IMR-90 (cell line): Measurements from ENCODE around the gene LETM1. TPM values are rescaled to one million over a fixed set of nuclear protein-coding genes. Genes with fewer than 3 reads are reported as not detected.

ENCODE experiments used
- ATAC-seq: fragments of 200-7000 bp; cut with Tn5 transposase; 2 replicates; pipeline ENCODE4 v1.9.1; 2020; ENCODE audit warnings: low read depth, mild to moderate bottlenecking, moderate library complexity
- BruUV-seq: library from RNA; stranded (reverse); fragments of 400-500 nt; replicated peaks from 2 replicates; lab custom pipeline; 2021; lab: Mats Ljungman, UMichigan
- CTCF ChIA-PET: fragments of 300-600 bp; formaldehyde crosslinking; extraction: SDS; loops from one replicate; lab custom pipeline; 2021; ENCODE audit warnings: antibody characterized with exemption; lab: Yijun Ruan, JAX
- POLR2A ChIA-PET: fragments of 300-600 bp; sonication (Branson Sonifier 250); formaldehyde crosslinking; loops from one replicate; lab custom pipeline; 2022; ENCODE audit warnings: antibody characterized with exemption; ENCODE audit not compliant: unreplicated experiment; lab: Charles Lee
- DNase-seq: peaks from one replicate; pipeline ENCODE4 v3.0.0; 2013
- H2AFZ ChIP-seq: replicated peaks from 2 replicates; pipeline ENCODE3; 2013; ENCODE audit warnings: low read length, mild to moderate bottlenecking; ENCODE audit not compliant: poor library complexity
- H2AK5ac ChIP-seq: 2 replicates; pipeline ENCODE4 v1.6.1; 2013; ENCODE audit warnings: low read depth, low read length, inconsistent platforms
- H2AK9ac ChIP-seq: replicated peaks from 2 replicates; pipeline ENCODE3; 2013; ENCODE audit warnings: mild to moderate bottlenecking, low read depth, low read length, moderate library complexity; ENCODE audit not compliant: poor library complexity
- H2BK120ac ChIP-seq: 2 replicates; pipeline ENCODE4 v1.6.1; 2013; ENCODE audit warnings: low read depth, low read length, inconsistent platforms
- H2BK15ac ChIP-seq: 3 replicates; pipeline ENCODE4 v1.6.1; 2013; ENCODE audit warnings: low read depth, low read length, inconsistent platforms
- H2BK20ac ChIP-seq: 2 replicates; pipeline ENCODE4 v1.6.1; 2013; ENCODE audit warnings: low read depth, mild to moderate bottlenecking, inconsistent platforms, low read length, moderate library complexity
- H2BK5ac ChIP-seq: 2 replicates; pipeline ENCODE4 v1.6.1; 2013; ENCODE audit warnings: mild to moderate bottlenecking, low read depth, low read length, inconsistent platforms; ENCODE audit not compliant: poor library complexity, severe bottlenecking
- H3K14ac ChIP-seq: replicated peaks from 2 replicates; pipeline ENCODE4 v1.6.1; 2013; ENCODE audit warnings: low read depth, low read length, inconsistent platforms
- H3K18ac ChIP-seq: 2 replicates; pipeline ENCODE4 v1.6.1; 2013; ENCODE audit warnings: low read depth, low read length, control low read depth
- H3K23ac ChIP-seq: 2 replicates; pipeline ENCODE4 v1.6.1; 2013; ENCODE audit warnings: low read depth, low read length, inconsistent platforms
- H3K27ac ChIP-seq: 2 replicates; pipeline ENCODE4 v1.5.1; 2013; ENCODE audit warnings: mild to moderate bottlenecking, control low read depth, low read length; ENCODE audit not compliant: insufficient read depth
- H3K27me3 ChIP-seq: 2 replicates; pipeline ENCODE4 v1.6.1; 2013; ENCODE audit warnings: low read length; ENCODE audit not compliant: control insufficient read depth, insufficient read depth
- H3K36me3 ChIP-seq: 2 replicates; pipeline ENCODE4 v1.6.1; 2013; ENCODE audit warnings: low read length, mixed read lengths; ENCODE audit not compliant: control insufficient read depth, insufficient read depth
- H3K4ac ChIP-seq: 2 replicates; pipeline ENCODE4 v1.6.1; 2013; ENCODE audit warnings: low read depth, low read length, inconsistent platforms
- H3K4me1 ChIP-seq: 2 replicates; pipeline ENCODE4 v1.6.1; 2013; ENCODE audit warnings: low read length, mixed read lengths; ENCODE audit not compliant: control insufficient read depth, insufficient read depth
- H3K4me2 ChIP-seq: 2 replicates; pipeline ENCODE4 v1.6.1; 2013; ENCODE audit warnings: low read depth, mild to moderate bottlenecking, control low read depth, low read length, moderate library complexity
- H3K4me3 ChIP-seq: 2 replicates; pipeline ENCODE4 v1.5.1; 2013; ENCODE audit warnings: low read depth, mild to moderate bottlenecking, control low read depth, low read length, moderate library complexity; ENCODE audit not compliant: insufficient read depth
- H3K56ac ChIP-seq: 2 replicates; pipeline ENCODE4 v1.6.1; 2013; ENCODE audit warnings: low read length, inconsistent platforms; ENCODE audit not compliant: insufficient read depth; ENCODE audit errors: extremely low read depth
- H3K79me1 ChIP-seq, 2 experiments: 2 replicates each; pipeline ENCODE4 v1.6.1; 2013; ENCODE audit warnings: low read length in 2 of 2, inconsistent platforms in 1 of 2, low read depth in 1 of 2
- H3K9ac ChIP-seq: 2 replicates; pipeline ENCODE4 v1.6.1; 2013; ENCODE audit warnings: low read depth, low read length, control low read depth
- H3K9me1 ChIP-seq: 2 replicates; pipeline ENCODE4 v1.6.1; 2013; ENCODE audit warnings: low read length, inconsistent platforms; ENCODE audit not compliant: insufficient read depth
- H3K9me3 ChIP-seq: 2 replicates; pipeline ENCODE4 v1.6.1; 2013; ENCODE audit warnings: low read length; ENCODE audit not compliant: control insufficient read depth, insufficient read depth
- H4K20me1 ChIP-seq: 2 replicates; pipeline ENCODE4 v1.6.1; 2013; ENCODE audit warnings: low read length, inconsistent platforms; ENCODE audit not compliant: insufficient read depth
- H4K5ac ChIP-seq: 2 replicates; pipeline ENCODE4 v1.6.1; 2013; ENCODE audit warnings: mild to moderate bottlenecking, low read depth, low read length, control low read depth
- H4K8ac ChIP-seq, 2 experiments: 2 replicates each; pipeline ENCODE4 v1.6.1; 2013; ENCODE audit warnings: low read depth in 2 of 2, low read length in 2 of 2, control low read depth in 1 of 2, inconsistent platforms in 1 of 2
- H4K91ac ChIP-seq: 2 replicates; pipeline ENCODE4 v1.6.1; 2013; ENCODE audit warnings: low read depth, low read length, inconsistent platforms; ENCODE audit not compliant: insufficient read depth
- BHLHE40 ChIP-seq: fragments of 150-350 bp; IDR thresholded peaks from 2 replicates; pipeline ENCODE4 v1.6.1; 2016; ENCODE audit warnings: mild to moderate bottlenecking, low read depth, low read length
- CEBPB ChIP-seq: IDR thresholded peaks from 2 replicates; pipeline ENCODE4 v1.6.1; 2012; ENCODE audit warnings: low read depth, low read length, improper control_type of control experiment
- CHD1 ChIP-seq: IDR thresholded peaks from 2 replicates; pipeline ENCODE4 v1.6.1; 2012; ENCODE audit warnings: low read depth, low read length, improper control_type of control experiment
- MAFK ChIP-seq: IDR thresholded peaks from 2 replicates; pipeline ENCODE4 v1.6.1; 2012; ENCODE audit warnings: low read depth, low read length, improper control_type of control experiment
- MAZ ChIP-seq: IDR thresholded peaks from 2 replicates; pipeline ENCODE4 v1.6.1; 2012; ENCODE audit warnings: low read depth, mild to moderate bottlenecking, low read length, improper control_type of control experiment, moderate library complexity, borderline replicate concordance
- RCOR1 ChIP-seq: IDR thresholded peaks from 2 replicates; pipeline ENCODE4 v1.6.1; 2012; ENCODE audit warnings: mild to moderate bottlenecking, low read length, improper control_type of control experiment; ENCODE audit not compliant: insufficient replicate concordance
- RFX5 ChIP-seq: IDR thresholded peaks from 2 replicates; pipeline ENCODE4 v1.8.0; 2012; ENCODE audit warnings: low read depth, mild to moderate bottlenecking, low read length, moderate library complexity
- WGBS, 2 experiments: methylation state at CpG; one replicate each; pipeline versions ENCODE4 v1.1.5 to v1.1.7; 2013; ENCODE audit warnings: missing lambda C conversion rate in 2 of 2; ENCODE audit not compliant: insufficient read length in 1 of 2; ENCODE audit errors: extremely low coverage in 2 of 2; 5-methylcytosine and 5-hydroxymethylcytosine counted together
- dilution Hi-C: fragments of 300-500 bp; cut with HindIII; formaldehyde crosslinking; loops from one replicate; pipeline ENCODE4 v1.14.3; 2018; ENCODE audit warnings: low sequenced_read_pairs; ENCODE audit not compliant: unreplicated experiment
- in situ Hi-C: fragments of 300-500 bp; cut with MboI; formaldehyde crosslinking; loops from 3 replicates; pipeline ENCODE4 v1.14.3; 2019; ENCODE audit warnings: low sequenced_read_pairs, inconsistent platforms, mixed read lengths
- intact Hi-C: fragments of 100-400 bp; cut with micrococcal nuclease; formaldehyde crosslinking; loops from 2 replicates; pipeline ENCODE4 v1.10.0; 2022
- polyA plus RNA-seq, 3 experiments: library from polyadenylated mRNA; depleted of rRNA; stranded (reverse); fragments of >200 nt; gene quantifications; 2 replicates each; pipeline ENCODE4 v1.2.3, GENCODE V29; 2012; ENCODE audit warnings: low replicate concordance in 1 of 3
- total RNA-seq: library from RNA; depleted of rRNA; stranded (reverse); fragments of >200 nt; gene quantifications from 2 replicates; pipeline ENCODE4 v1.2.3, GENCODE V29; 2012
- TF ChIP-seq, protein P1 (sequence below): fragments of 150-350 bp; IDR thresholded peaks from 2 replicates; pipeline ENCODE4 v1.6.1; 2016; ENCODE audit warnings: low read depth, mild to moderate bottlenecking, low read length, moderate library complexity, borderline replicate concordance
- TF ChIP-seq, protein P2 (sequence below): conservative IDR thresholded peaks from 2 replicates; pipeline ENCODE4 v1.5.1; 2012; ENCODE audit warnings: mild to moderate bottlenecking, low read depth, low read length, improper control_type of control experiment

Gene LETM1
- total and polyA plus RNA-seq, 2 of the 4 experiments (the other 2 are of a cell fraction), result 25.0 to 49.3 TPM

- ATAC-seq, result no peak
- Histone ChIP-seq H3K9ac (no peak overlapping the region), H3K4ac (no peak overlapping the region), H3K27ac (no peak overlapping the region), H3K4me3 (no peak overlapping the region), H3K18ac (no peak overlapping the region), H2AK5ac (no peak overlapping the region), H3K4me1 (peaks cover 4% of the 10 kb centered on the region; the same call in 1 of the 2 replicates), H2AK9ac (peak overlapping the region; percentile 24), H3K27me3 (no peaks in the 10 kb centered on the region; the same call in 1 of the 2 replicates), H2AFZ (no peak overlapping the region), H3K36me3 (no peaks in the 10 kb centered on the region), H2BK15ac (no peak overlapping the region), H3K9me1 (no peaks in the 10 kb centered on the region), H2BK120ac (no peak overlapping the region), H3K4me2 (no peak overlapping the region), H2BK20ac (no peak overlapping the region), H3K14ac (no peak overlapping the region), H3K79me1 (no peaks in the 10 kb centered on the region), H4K20me1 (no peaks in the 10 kb centered on the region; the same call in 1 of the 2 replicates), H3K56ac (no peak overlapping the region), H2BK5ac (no peak overlapping the region), H4K8ac (no peak overlapping the region), H4K91ac (no peak overlapping the region), H3K9me3 (no peaks in the 10 kb centered on the region), H4K5ac (no peak overlapping the region), H3K23ac (no peak overlapping the region)
- dilution Hi-C loops (no loop called here), in situ Hi-C loops (no loop called here), intact Hi-C loops (no loop called here)
- ChIA-PET POLR2A (no interaction called here), CTCF (no interaction called here)
- WGBS, 2 experiments, result no CpG with 5 or more reads among the region's 9 CpGs
- DNase-seq, result no peak
- no peak for TF ChIP-seq MAZ
- TF ChIP-seq, protein P1, sequence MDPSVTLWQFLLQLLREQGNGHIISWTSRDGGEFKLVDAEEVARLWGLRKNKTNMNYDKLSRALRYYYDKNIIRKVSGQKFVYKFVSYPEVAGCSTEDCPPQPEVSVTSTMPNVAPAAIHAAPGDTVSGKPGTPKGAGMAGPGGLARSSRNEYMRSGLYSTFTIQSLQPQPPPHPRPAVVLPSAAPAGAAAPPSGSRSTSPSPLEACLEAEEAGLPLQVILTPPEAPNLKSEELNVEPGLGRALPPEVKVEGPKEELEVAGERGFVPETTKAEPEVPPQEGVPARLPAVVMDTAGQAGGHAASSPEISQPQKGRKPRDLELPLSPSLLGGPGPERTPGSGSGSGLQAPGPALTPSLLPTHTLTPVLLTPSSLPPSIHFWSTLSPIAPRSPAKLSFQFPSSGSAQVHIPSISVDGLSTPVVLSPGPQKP, result no peak
- TF ChIP-seq RCOR1, result no peak
- no peak for TF ChIP-seq MAFK
- TF ChIP-seq RFX5, result no peak
- TF ChIP-seq CHD1, result no peak
- TF ChIP-seq, protein P2, sequence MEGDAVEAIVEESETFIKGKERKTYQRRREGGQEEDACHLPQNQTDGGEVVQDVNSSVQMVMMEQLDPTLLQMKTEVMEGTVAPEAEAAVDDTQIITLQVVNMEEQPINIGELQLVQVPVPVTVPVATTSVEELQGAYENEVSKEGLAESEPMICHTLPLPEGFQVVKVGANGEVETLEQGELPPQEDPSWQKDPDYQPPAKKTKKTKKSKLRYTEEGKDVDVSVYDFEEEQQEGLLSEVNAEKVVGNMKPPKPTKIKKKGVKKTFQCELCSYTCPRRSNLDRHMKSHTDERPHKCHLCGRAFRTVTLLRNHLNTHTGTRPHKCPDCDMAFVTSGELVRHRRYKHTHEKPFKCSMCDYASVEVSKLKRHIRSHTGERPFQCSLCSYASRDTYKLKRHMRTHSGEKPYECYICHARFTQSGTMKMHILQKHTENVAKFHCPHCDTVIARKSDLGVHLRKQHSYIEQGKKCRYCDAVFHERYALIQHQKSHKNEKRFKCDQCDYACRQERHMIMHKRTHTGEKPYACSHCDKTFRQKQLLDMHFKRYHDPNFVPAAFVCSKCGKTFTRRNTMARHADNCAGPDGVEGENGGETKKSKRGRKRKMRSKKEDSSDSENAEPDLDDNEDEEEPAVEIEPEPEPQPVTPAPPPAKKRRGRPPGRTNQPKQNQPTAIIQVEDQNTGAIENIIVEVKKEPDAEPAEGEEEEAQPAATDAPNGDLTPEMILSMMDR, result no peak
- TF ChIP-seq BHLHE40, result no peak
- TF ChIP-seq CEBPB, result no peak
- BruUV-seq, result no TSS peak
Observed at GRCh38 chr4:1764670-1765069, 91.3 kb downstream of the LETM1 start.
